BLaER1 (cell line): ENCODE measurements around the gene ZFAND2A.

Experiments
- H3K27ac ChIP-seq: shearing (Covaris generic); formaldehyde crosslinking; 2 replicates; pipeline ENCODE4 v1.8.1; 2022
- H3K27me3 ChIP-seq: shearing (Covaris generic); formaldehyde crosslinking; 2 replicates; pipeline ENCODE4 v1.8.1; 2022
- H3K36me3 ChIP-seq: shearing (Covaris generic); formaldehyde crosslinking; 2 replicates; pipeline ENCODE4 v1.8.1; 2022
- H3K4me1 ChIP-seq: shearing (Covaris generic); formaldehyde crosslinking; 2 replicates; pipeline ENCODE4 v1.8.1; 2022
- H3K4me2 ChIP-seq: shearing (Covaris generic); formaldehyde crosslinking; 2 replicates; pipeline ENCODE4 v1.8.1; 2022
- H3K4me3 ChIP-seq: shearing (Covaris generic); formaldehyde crosslinking; 2 replicates; pipeline ENCODE4 v1.8.1; 2022
- H3K9ac ChIP-seq: shearing (Covaris generic); formaldehyde crosslinking; 2 replicates; pipeline ENCODE4 v1.8.1; 2022
- H3K9me3 ChIP-seq: shearing (Covaris generic); formaldehyde crosslinking; 2 replicates; pipeline ENCODE4 v1.8.1; 2022
- H4K20me1 ChIP-seq: shearing (Covaris generic); formaldehyde crosslinking; 2 replicates; pipeline ENCODE4 v1.8.1; 2022
- Cebpa-rat ChIP-seq: shearing (Covaris generic); IDR thresholded peaks from 2 replicates; pipeline ENCODE4 v1.8.1; 2022

The ZFAND2A gene

DNA sequence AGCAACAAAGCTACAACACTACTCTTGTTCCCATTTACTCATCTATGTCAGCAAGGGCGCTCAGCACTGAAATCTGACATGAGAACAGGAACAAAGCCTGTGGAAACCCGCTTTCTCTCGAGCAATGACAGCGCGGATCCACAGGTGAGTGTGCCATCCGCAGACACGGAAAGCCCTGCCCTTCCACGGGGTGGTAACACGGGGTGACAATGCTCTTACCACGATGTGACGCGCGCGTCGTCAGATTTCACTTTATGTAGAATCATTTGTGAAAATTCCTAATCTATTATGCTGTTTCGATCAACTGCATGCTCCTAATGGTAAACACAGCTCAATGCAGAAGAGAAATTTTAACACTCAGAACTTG, 34.4 kb downstream of the ZFAND2A start:
- H3K9me3 ChIP-seq, result no peaks in the 10 kb centered on the region
- no peak overlapping the region for H3K4me2 ChIP-seq
- peaks cover 36% of the 10 kb centered on the region for H3K36me3 ChIP-seq
- no peak overlapping the region for H3K27ac ChIP-seq
- no peaks in the 10 kb centered on the region for H3K27me3 ChIP-seq
- no peak overlapping the region for H3K4me3 ChIP-seq
- no peak for TF ChIP-seq Cebpa-rat
- peaks cover 35% of the 10 kb centered on the region for H4K20me1 ChIP-seq
- H3K4me1 ChIP-seq, result peaks cover 44% of the 10 kb centered on the region
- H3K9ac ChIP-seq, result no peak overlapping the region

DNA sequence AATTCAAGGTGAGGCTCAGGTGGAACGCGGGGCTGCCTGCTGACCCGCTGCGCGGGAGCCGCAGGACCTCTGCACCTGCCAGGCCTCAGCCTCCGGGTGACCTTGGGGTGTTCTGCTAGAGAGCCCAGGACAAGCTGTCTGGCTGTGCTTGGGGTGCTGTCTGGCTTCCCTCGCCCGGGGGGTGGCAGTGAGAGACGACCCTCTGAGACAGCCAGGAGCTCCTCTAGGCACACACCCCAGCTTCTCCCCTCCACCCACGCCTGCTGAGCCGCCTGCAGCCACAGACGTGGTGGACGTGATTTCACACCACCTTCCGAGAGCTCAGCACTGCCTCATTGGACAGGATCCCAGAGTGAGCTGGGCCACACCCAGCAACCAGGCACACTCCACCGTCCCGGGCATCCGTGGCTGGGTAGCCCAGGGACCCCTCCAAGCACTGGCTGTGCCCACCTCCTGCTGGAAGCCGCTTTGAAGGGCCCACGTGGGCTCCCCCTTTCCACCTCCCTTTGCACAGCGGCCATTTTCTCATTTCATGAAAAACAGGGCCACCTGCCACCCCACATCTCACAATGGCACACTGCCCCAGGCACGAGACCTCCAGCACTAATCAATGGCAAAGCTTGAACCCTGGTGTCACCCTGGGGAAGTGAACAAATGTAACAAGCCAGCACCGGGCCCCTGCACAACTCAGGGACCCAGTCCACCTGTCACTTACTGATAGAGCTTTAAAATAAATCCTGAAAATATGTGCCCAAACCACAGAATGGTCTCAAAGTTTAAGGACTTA, 35.0 kb downstream of the ZFAND2A start:
- Histone ChIP-seq H3K27ac (0 out of 2 replicates have a peak overlapping the region, but pooled peaks have one; percentile 30), H3K9ac (no peak overlapping the region)
- no peak for TF ChIP-seq Cebpa-rat

DNA sequence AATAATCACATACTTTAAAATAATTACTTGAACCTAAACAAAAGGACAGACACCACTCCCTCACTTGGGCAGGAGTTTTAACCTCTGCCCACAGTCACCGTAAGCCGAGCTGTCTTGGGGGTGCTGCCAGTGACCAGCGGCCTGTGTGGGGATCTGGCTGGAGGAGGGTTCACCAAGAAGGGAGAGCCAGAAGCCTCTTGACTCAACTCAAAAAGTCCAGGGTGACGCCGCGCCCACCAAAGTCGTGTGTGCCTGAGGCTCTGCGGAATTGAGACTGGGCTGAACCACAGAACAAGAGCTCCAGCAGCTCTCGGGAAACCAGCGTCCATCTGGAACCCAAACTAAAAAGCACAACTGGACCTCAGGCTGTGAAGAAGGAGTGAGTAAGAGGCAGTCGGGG, 35.8 kb downstream of the ZFAND2A start:
- Histone ChIP-seq H3K27me3 (no peaks in the 10 kb centered on the region), H4K20me1 (peaks cover 41% of the 10 kb centered on the region), H3K9me3 (no peaks in the 10 kb centered on the region), H3K36me3 (peaks cover 26% of the 10 kb centered on the region), H3K27ac (peak overlapping the region; percentile 78), H3K4me1 (peaks cover 58% of the 10 kb centered on the region), H3K4me2 (peak overlapping the region; percentile 99), H3K4me3 (no peak overlapping the region), H3K9ac (peak overlapping the region; percentile 68; the same call in 1 of the 2 replicates)
- TF ChIP-seq Cebpa-rat, result no peak

More for the DNA sequence above, 35.0 kb downstream of the ZFAND2A start:
- Histone ChIP-seq H3K4me1 (peaks cover 50% of the 10 kb centered on the region), H3K27me3 (no peaks in the 10 kb centered on the region), H3K4me2 (no peak overlapping the region), H4K20me1 (peaks cover 41% of the 10 kb centered on the region), H3K9me3 (no peaks in the 10 kb centered on the region), H3K36me3 (peaks cover 34% of the 10 kb centered on the region), H3K4me3 (no peak overlapping the region)

DNA sequence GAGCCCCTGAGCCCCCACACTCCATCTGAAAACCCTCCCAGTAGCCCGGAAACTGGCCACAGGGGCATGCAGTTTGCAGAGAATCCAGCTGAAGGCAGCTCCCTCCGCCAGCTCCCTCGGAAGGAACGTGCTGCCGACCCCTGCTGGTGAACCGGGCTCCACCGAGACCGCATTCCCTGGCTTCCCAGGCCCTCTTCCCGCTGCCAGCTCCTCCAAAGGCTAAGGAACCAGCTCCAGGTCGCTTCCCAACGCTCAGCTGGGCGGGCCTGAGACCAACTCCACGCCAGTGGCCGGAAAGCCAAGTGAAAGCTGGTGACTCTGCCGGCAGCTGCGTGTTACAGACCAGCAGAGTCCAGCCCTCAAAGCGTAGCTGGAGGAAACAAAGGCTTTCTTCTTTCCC, 36.3 kb downstream of the ZFAND2A start:
- H3K27ac ChIP-seq, result peak overlapping the region; percentile 78
- H3K4me3 ChIP-seq, result no peak overlapping the region
- no peaks in the 10 kb centered on the region for H3K9me3 ChIP-seq
- TF ChIP-seq Cebpa-rat, result no peak
- no peaks in the 10 kb centered on the region for H3K27me3 ChIP-seq
- peaks cover 62% of the 10 kb centered on the region for H3K4me1 ChIP-seq
- H3K4me2 ChIP-seq, result peak overlapping the region; percentile 99
- H3K36me3 ChIP-seq, result peaks cover 26% of the 10 kb centered on the region
- H3K9ac ChIP-seq, result peak overlapping the region; percentile 68
- peaks cover 41% of the 10 kb centered on the region for H4K20me1 ChIP-seq

DNA sequence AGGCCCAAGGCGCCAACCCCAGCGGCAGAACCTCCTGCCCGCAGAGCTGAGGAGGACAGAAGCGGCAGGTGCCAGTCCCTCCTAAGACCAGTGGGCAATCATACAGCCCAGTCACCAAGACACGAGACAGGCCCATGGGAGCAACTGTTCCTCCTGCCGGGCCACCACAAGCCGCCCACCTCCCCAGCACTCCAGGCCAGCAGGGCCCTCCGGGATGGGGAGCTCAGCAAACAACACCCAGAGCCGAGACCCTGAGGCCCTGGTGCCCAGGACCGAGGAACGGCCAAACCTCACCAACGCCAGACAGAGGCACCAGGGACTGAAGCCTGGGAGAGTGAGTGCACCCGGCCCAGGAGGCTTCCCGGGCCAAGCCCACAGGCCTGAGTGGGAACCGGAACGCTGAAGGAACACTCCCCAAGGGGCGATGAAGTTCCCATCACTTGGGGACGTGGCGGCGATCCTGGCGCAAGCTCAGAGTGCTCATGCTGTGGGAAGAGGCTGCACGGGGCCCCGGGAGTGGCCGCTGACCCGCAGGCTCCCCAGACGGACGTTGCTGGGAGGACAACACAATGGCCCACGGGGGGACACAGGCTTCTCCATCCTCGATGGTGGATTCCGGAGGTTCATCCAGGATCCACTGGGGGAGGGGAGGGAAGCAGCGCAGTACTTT, 37.0 kb downstream of the ZFAND2A start:
- Histone ChIP-seq H3K36me3 (peaks cover 26% of the 10 kb centered on the region), H3K27ac (peak overlapping the region; percentile 78), H3K4me1 (peaks cover 62% of the 10 kb centered on the region), H3K9me3 (no peaks in the 10 kb centered on the region), H3K4me2 (peak overlapping the region; percentile 99), H4K20me1 (peaks cover 41% of the 10 kb centered on the region), H3K27me3 (no peaks in the 10 kb centered on the region), H3K4me3 (peak overlapping the region; percentile 55), H3K9ac (peak overlapping the region; percentile 68)
- no peak for TF ChIP-seq Cebpa-rat

DNA sequence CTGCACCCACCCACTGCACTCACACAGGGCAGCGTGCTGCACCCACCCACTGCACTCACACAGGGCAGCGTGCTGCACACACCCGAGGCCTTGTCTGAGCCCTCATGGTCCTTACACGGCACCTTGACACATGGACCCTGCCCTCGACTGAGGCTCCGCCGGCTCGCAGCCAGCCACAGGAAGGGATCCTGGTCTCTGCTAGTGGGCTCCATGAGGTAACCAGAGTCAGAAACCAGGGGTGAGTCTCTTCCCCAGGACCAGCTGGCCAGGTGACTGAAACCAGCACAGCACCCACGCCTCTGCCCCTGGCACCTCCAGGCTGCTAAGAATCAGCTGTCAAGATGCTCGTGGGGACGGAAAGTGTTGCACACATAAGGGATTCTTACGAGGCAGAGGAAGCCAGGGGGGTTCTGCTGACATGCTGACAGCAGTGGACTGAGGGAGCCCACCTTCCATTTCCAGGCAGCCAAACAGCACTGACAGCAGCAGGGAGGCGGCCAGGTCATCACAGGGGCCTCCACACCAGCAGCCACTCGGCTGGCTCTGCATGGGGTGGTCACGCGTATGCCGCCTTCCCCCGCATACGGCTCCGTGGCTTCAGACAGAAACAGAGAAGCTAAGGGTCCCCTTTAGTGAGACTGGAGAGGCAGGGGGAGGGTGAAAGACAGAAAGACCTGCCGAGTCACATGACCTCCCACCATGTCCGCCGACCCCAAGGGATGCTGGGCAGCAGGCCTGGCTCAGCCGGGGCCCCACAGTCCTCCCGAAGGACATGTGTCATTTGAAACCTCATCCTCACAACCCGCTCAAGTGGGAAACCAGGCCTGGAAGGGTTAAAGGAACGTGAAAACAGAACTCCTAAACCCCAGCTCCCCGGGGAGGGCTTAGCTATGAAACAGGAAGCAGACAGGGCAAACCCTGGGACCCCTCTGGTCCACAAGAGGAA, 37.8 kb downstream of the ZFAND2A start:
- Histone ChIP-seq H3K27ac (peak overlapping the region; percentile 78), H3K9me3 (no peaks in the 10 kb centered on the region), H3K4me2 (peak overlapping the region; percentile 99), H4K20me1 (peaks cover 41% of the 10 kb centered on the region), H3K4me1 (peaks cover 62% of the 10 kb centered on the region), H3K9ac (peak overlapping the region; percentile 68), H3K4me3 (peak overlapping the region; percentile 55), H3K36me3 (peaks cover 25% of the 10 kb centered on the region), H3K27me3 (no peaks in the 10 kb centered on the region)
- no peak for TF ChIP-seq Cebpa-rat

DNA sequence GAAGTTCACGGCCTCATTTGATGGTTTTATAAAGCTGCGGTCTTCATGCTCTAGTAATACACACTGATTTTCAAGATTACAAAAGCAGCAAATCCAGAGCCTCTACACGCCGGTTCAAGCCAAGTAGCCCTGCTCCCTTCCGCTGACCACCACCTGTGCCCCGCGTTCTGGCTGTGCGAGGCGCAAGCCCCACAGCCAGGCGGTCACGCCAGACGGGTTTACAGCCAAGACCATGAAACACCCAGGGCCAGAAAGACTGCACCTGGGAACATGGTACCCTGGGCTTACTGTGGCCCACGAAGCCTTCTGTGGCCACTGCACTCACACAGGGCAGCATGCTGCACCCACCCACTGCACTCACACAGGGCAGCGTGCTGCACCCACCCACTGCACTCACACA, 38.5 kb downstream of the ZFAND2A start:
- Histone ChIP-seq H3K4me3 (no peak overlapping the region), H3K4me2 (peak overlapping the region; percentile 99), H3K27me3 (no peaks in the 10 kb centered on the region), H3K27ac (peak overlapping the region; percentile 78; the same call in 1 of the 2 replicates), H3K9ac (0 out of 2 replicates have a peak overlapping the region, but pooled peaks have one; percentile 68), H3K4me1 (peaks cover 62% of the 10 kb centered on the region), H3K36me3 (peaks cover 19% of the 10 kb centered on the region), H3K9me3 (no peaks in the 10 kb centered on the region), H4K20me1 (peaks cover 41% of the 10 kb centered on the region)
- TF ChIP-seq Cebpa-rat, result no peak

DNA sequence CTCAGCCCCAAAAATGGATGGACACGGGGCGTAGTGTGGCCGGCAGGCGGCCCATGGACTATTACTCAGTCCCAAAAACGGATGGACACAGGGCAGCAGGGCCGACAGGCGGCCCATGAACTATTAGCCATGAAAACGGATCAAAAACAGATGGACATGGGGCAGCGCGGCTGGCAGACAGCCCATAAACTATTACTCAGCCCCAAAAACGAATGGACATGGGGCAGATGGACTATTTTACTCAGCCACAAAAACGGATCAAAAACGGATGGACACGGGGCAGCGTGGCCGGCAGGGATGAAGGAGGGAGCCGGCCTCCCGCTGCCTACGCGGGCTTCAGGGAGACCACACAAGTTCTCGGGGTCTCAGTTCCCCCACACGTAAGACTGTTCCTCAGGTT, 39.2 kb downstream of the ZFAND2A start:
- Histone ChIP-seq H3K9ac (no peak overlapping the region), H4K20me1 (peaks cover 41% of the 10 kb centered on the region)

DNA sequence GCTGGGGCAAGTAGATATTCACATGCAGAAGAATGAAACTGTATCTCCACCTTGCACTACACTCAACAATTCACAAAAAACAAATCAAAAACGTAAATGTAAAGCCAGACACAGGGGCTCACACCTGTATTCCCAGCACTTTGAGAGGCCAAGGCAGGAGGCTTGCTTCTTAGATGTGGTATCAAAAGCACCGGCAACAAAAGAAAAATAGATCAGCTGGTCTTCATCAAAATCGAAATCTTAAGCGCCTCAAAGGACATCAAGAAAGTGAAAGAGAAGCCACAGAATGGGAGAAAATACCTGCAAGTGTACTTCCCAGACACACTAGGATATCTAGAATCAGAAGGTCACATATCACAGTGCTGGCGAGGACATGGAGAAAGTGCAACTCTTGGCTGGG, 40.8 kb downstream of the ZFAND2A start:
- no peak for TF ChIP-seq Cebpa-rat

More for the DNA sequence above, 39.2 kb downstream of the ZFAND2A start:
- H3K27me3 ChIP-seq, result no peaks in the 10 kb centered on the region
- peaks cover 17% of the 10 kb centered on the region for H3K36me3 ChIP-seq
- no peak overlapping the region for H3K27ac ChIP-seq
- H3K4me2 ChIP-seq, result peak overlapping the region; percentile 99
- no peaks in the 10 kb centered on the region for H3K9me3 ChIP-seq
- TF ChIP-seq Cebpa-rat, result no peak
- H3K4me1 ChIP-seq, result peaks cover 62% of the 10 kb centered on the region
- no peak overlapping the region for H3K4me3 ChIP-seq

More for the DNA sequence above, 40.8 kb downstream of the ZFAND2A start:
- Histone ChIP-seq H3K4me2 (0 out of 2 replicates have a peak overlapping the region, but pooled peaks have one; percentile 11), H3K36me3 (peaks cover 11% of the 10 kb centered on the region), H3K27ac (no peak overlapping the region), H3K27me3 (no peaks in the 10 kb centered on the region), H3K9me3 (no peaks in the 10 kb centered on the region), H3K4me1 (peaks cover 67% of the 10 kb centered on the region), H3K9ac (no peak overlapping the region), H4K20me1 (peaks cover 41% of the 10 kb centered on the region), H3K4me3 (no peak overlapping the region)
